Neutrophil (primary cell): Measurements from ENCODE around the gene CCDC89.
"Not testable (repeated sequence)": the region's sequence is repeated elsewhere in the genome, so short reads cannot be mapped to it uniquely, and the experiment has no call there.

ENCODE experiments used
- H3K27ac ChIP-seq: fragments of 200-600 bp; sonication (generic); 2 replicates; pipeline ENCODE4 v1.5.1; 2016; ENCODE audit warnings: mild to moderate bottlenecking, moderate library complexity
- H3K27me3 ChIP-seq: fragments of 200-600 bp; sonication (generic); 2 replicates; pipeline ENCODE4 v1.6.0; 2016; ENCODE audit warnings: mild to moderate bottlenecking
- H3K36me3 ChIP-seq: fragments of 200-600 bp; sonication (generic); 2 replicates; pipeline ENCODE4 v1.5.1; 2017
- H3K4me1 ChIP-seq, 2 experiments: fragments of 200-600 bp in 1 of 2; sonication (generic) in 1 of 2; 1 replicate in 1 of 2; 2 replicates in 1 of 2; pipeline versions ENCODE4 v1.5.1 to v1.6.1; 2013 to 2016; ENCODE audit warnings: low read depth in 1 of 2, low read length in 1 of 2, mild to moderate bottlenecking in 1 of 2, moderate library complexity in 1 of 2; ENCODE audit not compliant: control insufficient read depth in 1 of 2, insufficient read depth in 1 of 2
- H3K4me3 ChIP-seq, 2 experiments: fragments of 200-600 bp in 1 of 2; sonication (generic) in 1 of 2; 1 replicate in 1 of 2; 2 replicates in 1 of 2; pipeline ENCODE4 v1.5.1; 2013 to 2016; ENCODE audit warnings: low read depth in 1 of 2, low read length in 1 of 2, mild to moderate bottlenecking in 1 of 2, moderate library complexity in 1 of 2
- H3K9me3 ChIP-seq: fragments of 200-600 bp; sonication (generic); 2 replicates; pipeline ENCODE4 v1.5.1; 2016
- CTCF ChIP-seq: fragments of 200-600 bp; sonication (generic); IDR thresholded peaks from 2 replicates; pipeline ENCODE4 v1.5.1; 2016; ENCODE audit warnings: antibody characterized with exemption

CCDC89 gene

GRCh38 chr11:85658180-85658579, 27.8 kb downstream of the CCDC89 start:
- Histone ChIP-seq H3K4me1 (peaks cover 13 to 14% of the 10 kb centered on the region in 2 experiments), H3K27ac (no peak overlapping the region), H3K36me3 (peaks cover 40% of the 10 kb centered on the region), H3K9me3 (no peaks in the 10 kb centered on the region), H3K4me3 (no peak overlapping the region), H3K27me3 (no peaks in the 10 kb centered on the region)
- no peak for TF ChIP-seq CTCF

- H3K4me3 ChIP-seq, result no peak overlapping the region
- no peaks in the 10 kb centered on the region for H3K4me1 ChIP-seq
- no peak overlapping the region for H3K27ac ChIP-seq
- H3K36me3 ChIP-seq, result peaks cover 40% of the 10 kb centered on the region
- H3K9me3 ChIP-seq, result no peaks in the 10 kb centered on the region
- TF ChIP-seq CTCF, result no peak
- no peaks in the 10 kb centered on the region for H3K27me3 ChIP-seq
Observed at GRCh38 chr11:85656777-85657176, 29.2 kb downstream of the CCDC89 start.

- peaks cover 29% of the 10 kb centered on the region for H3K36me3 ChIP-seq
- not testable (repeated sequence) for H3K4me1 ChIP-seq, H3K27me3 ChIP-seq, H3K27ac ChIP-seq, H3K4me3 ChIP-seq, H3K9me3 ChIP-seq
Observed at GRCh38 chr11:85654343-85654742, 31.7 kb downstream of the CCDC89 start.

- Histone ChIP-seq H3K4me3 (no peak overlapping the region), H3K27ac (no peak overlapping the region), H3K9me3 (no peaks in the 10 kb centered on the region), H3K36me3 (peaks cover 26% of the 10 kb centered on the region), H3K4me1 (peaks cover 5 to 6% of the 10 kb centered on the region in 2 experiments), H3K27me3 (no peaks in the 10 kb centered on the region)
- no peak for TF ChIP-seq CTCF
Observed at GRCh38 chr11:85652786-85653447, 33.1 kb downstream of the CCDC89 start.

GRCh38 chr11:85651118-85651517, 34.9 kb downstream of the CCDC89 start:
- Histone ChIP-seq H3K9me3 (no peaks in the 10 kb centered on the region), H3K27me3 (peaks cover 2% of the 10 kb centered on the region), H3K4me3 (no peak overlapping the region), H3K27ac (no peak overlapping the region), H3K4me1 (peaks cover 13 to 16% of the 10 kb centered on the region in 2 experiments), H3K36me3 (peaks cover 16% of the 10 kb centered on the region)
- TF ChIP-seq CTCF, result no peak

- Histone ChIP-seq H3K4me3 (peak within 1 kb of the TSS; percentile 83), H3K4me1 (peaks cover 13 to 16% of the 10 kb centered on the region in 2 experiments), H3K27ac (peak within 1 kb of the TSS; percentile 84), H3K27me3 (peaks cover 35% of the 10 kb centered on the region), H3K9me3 (no peaks in the 10 kb centered on the region), H3K36me3 (no peaks in the 10 kb centered on the region)
- TF ChIP-seq CTCF, result peak; percentile 47
Observed at GRCh38 chr11:85647604-85648299, 38.2 kb downstream of the CCDC89 start, which contains the start of gene TMEM126A. Gene TMEM126A, plus strand, starts transcription at chr11:85647967. Its CDS starts 2,289 bp downstream, at chr11:85650256.
